Neural progenitor cell (in vitro differentiated cells): ENCODE data around the gene SRGAP3.

Source experiments
- CTCF ChIP-seq: fragments of 200-600 bp; sonication (generic); IDR thresholded peaks from 2 replicates; pipeline ENCODE4 v1.5.1; 2017; ENCODE audit warnings: antibody characterized with exemption, mild to moderate bottlenecking
- EZH2 ChIP-seq: fragments of 200-600 bp; sonication (generic); IDR thresholded peaks from 2 replicates; pipeline ENCODE4 v1.6.1; 2017; ENCODE audit warnings: antibody characterized with exemption, mild to moderate bottlenecking, moderate library complexity
- EZH2phosphoT487 ChIP-seq: fragments of 200-600 bp; sonication (generic); IDR thresholded peaks from 2 replicates; pipeline ENCODE4 v1.6.1; 2017; ENCODE audit warnings: antibody characterized with exemption

DNA sequence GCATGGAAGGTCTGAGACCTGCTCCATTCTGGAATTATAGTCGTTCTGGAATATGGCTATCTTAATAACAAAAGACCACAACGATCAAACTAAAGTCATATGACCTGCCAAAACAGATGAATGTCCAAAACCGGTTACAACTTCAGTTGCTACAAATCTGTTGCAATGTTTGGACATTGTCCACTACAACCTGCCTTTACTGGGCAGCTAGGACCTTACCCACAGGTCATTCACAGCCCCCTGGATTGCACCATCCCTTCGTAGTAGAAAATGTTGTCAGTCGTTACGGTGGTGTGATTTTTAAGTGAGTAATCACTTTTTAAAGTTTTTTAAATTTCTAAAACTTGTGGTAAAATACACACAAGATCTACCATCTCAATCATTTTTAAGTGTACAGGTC lies 22.5 kb upstream of the SRGAP3 start:
- TF ChIP-seq CTCF (no peak), EZH2 (no peak), EZH2phosphoT487 (no peak)
